ENCODE results near the gene RFC5.
"Not testable (repeated sequence)": the region's sequence is repeated elsewhere in the genome, so short reads cannot be mapped to it uniquely, and the experiment has no call there.

The RFC5 gene

GRCh38 chr12:118015306-118015705, 1.2 kb upstream of the RFC5 start:
- no peak for DNase-seq (ENCODE audit: low read depth, low spot score)

DNA sequence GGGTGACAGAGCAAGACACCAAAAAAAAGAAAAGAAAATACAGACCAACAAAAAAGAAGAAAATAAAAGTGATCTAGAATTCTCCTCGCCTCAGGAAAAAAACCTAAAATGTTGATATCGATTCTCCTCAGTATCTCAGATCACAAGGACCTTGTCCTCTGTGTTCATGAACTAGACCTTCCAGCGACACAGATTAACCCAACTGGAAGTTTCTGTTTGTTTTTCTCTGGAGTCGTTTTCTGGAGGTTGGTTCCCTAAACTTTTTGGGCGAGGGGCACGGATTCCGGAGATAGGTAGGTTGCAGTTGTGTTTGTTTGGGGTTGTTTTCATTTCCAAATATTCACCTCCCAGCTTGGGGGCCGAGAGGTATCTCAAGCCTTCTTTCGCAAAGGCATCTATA, 559 bp upstream of the RFC5 start:
- no peak for DNase-seq (ENCODE audit: low read depth, low spot score)

- no peak for DNase-seq (ENCODE audit: low read depth, low spot score)
Observed at GRCh38 chr12:118017926-118018325, 1.4 kb downstream of the RFC5 start.

DNA sequence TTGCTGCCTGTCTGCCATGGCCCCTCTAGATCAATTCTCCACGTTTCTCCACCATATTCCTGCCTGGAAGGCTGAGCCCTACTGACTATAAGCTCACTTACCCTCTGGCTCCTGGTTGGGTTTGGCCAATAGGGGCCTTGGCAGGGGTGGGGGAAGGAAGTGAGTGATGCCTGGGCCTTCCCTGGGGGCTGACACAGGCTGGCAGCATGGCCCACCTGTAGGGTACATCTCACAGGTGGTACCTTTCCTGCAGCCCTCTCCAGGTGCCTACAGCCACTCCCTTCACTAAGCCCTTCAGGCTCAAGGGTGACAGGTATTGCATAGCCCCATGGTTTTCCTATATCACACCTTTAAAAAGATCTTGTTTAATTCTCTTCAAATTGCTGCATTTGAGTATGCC, 3.5 kb downstream of the RFC5 start:
- DNase-seq (ENCODE audit: low read depth, low spot score): no peak

GRCh38 chr12:118022097-118022727, 5.7 kb downstream of the RFC5 start:
- not testable (repeated sequence) for DNase-seq (ENCODE audit: low read depth, low spot score)

DNA sequence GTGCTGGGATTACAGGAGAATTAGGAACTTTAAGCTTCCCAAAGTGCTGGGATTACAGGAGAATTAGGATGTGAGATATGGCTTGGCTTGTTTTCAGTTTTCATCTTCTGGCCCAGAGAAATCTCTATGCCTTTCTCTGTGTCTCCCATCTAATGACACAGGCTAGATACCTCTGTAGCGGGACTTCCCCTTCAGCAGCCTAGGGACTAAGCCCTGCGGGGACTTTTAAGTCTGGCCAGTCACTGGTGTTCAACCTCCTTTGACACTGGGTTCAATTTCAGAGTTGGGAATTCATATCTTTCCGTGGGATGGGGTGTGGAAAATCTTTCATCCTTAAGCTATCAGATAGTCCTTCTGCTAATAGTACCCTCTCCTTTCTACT, 6.2 kb downstream of the RFC5 start:
- no peak for DNase-seq (ENCODE audit: low read depth, low spot score)

GRCh38 chr12:118023301-118023860, 6.9 kb downstream of the RFC5 start:
- no peak for DNase-seq (ENCODE audit: low read depth, low spot score)

- DNase-seq (ENCODE audit: low read depth, low spot score): no peak
Observed at GRCh38 chr12:118025168-118025567, 8.7 kb downstream of the RFC5 start.

GRCh38 chr12:118029166-118029565, 12.7 kb downstream of the RFC5 start:
- no peak for DNase-seq (ENCODE audit: low read depth, low spot score)

GRCh38 chr12:118032188-118032587, 15.7 kb downstream of the RFC5 start:
- no peak for DNase-seq (ENCODE audit: low read depth, low spot score)

DNA sequence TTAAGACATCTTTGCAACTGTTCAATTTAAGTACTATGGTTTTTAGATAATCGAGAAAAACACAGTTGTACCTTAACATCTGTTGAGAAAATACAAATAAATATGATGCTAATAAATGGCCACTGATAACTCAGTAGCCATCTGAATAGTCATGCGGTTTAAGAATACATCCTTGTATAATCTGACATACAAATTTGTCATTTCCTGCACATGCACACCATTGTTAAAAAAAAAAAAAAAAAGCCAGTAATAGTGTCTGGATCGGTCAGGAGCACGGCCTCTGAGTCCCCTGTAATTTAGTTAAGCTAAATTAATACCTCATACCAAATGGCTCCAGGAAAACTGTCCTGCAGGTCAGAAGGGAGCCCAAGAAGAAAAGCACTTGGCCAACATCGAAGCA, 16.8 kb downstream of the RFC5 start:
- no peak for DNase-seq (ENCODE audit: low read depth, low spot score)

DNA sequence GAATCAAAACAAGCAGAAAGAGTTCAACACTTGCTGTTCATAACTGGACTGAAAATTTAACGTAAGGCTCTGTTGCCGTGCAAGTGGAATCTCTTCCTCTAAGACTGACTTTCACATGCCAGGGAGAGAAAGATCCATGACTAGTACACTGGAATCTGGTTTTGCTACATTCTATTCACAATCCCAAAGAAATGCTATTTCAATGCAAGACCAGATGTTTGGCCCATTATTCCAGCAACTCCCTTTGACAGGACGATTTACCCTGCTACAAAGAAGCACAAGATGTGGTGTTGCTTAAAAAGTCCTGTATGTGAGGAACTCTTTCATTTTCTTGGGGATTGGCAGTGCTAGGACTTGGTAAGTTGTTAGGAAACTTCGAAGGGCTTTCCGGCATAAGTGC, 17.4 kb downstream of the RFC5 start:
- DNase-seq (ENCODE audit: low read depth, low spot score): no peak

DNA sequence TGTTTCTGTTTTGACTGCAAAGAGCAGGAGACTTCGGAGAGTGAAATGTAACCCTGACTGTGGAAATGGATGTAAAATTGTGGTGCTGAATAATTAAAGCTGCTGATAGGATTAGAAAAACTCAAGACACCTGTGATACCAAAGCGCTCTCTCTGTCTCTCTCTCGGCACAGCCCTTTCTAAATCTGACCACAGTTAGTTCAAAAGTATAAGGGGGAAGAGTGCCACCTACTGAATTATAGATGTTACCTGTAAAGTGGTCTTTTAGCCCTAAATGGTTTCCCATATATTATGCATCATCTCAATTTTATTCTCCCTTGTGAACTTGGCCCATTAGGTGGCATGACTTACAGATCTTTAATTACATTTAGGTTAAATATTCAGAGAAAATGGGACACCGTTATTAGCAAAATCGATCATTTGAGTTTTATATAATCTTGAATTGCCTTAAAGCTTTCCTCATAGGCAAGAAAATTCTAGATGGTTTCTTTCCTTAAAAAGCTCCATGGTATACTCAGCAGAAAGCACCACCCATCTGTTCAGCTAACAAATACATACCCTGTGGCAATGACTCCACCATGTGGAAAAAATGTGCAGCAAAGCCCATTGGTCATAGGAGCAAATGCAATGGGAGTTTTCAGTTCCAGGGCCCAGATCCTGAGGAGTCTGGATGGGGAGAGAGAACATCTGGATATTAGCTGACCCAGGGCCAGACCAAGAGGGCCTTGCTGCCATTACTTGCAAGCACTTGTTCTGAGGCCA, 18.1 kb downstream of the RFC5 start:
- DNase-seq (ENCODE audit: low read depth, low spot score): peak; percentile 61

DNA sequence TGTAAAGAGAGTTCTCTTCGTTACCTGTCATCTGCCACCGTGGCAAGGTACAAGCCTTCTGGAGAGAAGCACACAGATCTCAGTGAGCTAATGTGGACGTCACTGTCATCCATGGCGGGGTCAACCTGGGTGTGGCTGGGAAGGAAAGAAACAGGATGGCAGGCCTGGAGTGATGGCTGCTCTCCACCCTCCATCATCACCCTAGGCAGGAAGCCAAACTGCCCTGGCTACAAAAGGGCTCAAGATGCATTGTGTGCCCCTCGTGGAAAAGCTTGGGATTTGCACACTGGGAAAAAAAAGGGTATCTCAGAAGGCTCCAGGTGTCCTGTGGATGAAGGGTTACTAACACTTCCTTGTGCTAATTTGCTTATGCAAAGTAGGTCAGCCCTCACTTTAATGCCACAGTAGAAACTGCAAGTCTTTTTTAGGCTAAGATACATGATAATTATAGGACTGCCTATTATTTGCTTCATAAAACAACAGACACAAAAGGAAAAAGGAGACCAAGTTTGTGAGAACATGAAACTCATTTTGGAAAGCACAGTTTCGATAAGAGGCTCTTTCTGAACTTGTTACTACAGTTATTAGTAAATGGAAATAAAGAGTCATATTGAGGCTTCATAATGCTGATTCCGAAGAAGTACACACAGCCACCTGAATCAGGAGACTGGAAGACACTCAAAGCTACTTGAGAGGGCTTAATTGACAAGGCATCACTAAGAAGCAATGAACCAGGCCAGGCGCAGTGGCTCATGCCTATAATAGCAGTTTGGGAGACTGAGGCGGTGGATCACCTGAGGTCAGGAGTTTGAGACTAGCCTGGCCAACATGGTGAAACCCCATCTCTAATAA, 18.9 kb downstream of the RFC5 start:
- DNase-seq (ENCODE audit: low read depth, low spot score): peak; percentile 51

DNA sequence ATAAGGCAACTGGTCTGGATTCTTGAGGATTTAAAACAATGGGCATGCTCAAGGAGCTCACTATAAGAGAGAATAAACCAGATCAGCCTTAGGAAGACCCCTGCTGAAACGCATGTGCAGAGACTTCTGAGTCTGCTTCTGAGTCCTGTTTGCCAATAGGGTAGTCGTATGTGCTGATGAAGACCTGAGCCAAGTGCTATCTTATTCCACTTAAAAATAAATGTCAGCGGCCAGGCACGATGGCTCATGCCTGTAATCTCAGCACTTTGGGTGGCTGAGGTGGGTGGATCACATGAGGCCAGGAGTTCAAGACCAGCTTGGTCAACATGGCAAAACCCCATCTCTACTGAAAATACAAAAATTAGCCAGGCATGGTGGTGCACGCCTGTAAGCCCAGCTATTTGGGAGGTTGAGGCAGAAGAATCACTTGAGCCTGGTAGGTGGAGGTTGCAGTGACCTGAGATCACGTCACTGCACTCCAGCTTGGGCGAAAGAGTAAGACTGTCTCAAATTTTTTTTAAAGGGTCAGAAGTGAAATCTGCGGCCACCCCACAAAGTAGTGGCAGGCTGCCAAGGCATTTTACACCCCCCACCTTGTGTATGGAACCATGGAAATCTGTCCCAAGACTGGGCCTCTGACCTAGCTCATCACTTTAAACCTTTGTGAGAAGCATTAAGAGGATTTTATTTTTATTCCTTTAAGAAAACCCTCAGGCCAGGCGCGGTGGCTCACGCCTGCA, 20.3 kb downstream of the RFC5 start:
- no peak for DNase-seq (ENCODE audit: low read depth, low spot score)

DNA sequence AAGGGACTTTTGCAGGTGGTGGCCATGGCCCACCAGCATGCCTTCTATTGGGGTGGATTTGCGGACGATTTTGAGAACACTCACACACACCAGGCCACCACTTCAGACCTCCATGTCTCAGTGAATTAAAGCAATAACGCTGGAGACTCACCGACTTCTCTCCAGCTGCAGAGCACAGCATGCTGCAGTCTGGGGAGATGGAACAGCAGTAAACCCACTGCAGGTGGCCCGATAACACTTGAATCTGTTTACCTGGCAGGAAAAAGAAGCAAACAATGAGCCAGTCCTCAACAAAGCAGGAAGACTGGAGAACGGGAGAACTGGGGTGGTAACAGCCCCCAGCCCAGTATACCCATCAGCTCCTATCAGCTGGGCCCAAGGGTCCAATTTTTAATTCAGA, 21.6 kb downstream of the RFC5 start:
- no peak for DNase-seq (ENCODE audit: low read depth, low spot score)

GRCh38 chr12:118042091-118042490, 25.6 kb downstream of the RFC5 start:
- no peak for DNase-seq (ENCODE audit: low read depth, low spot score)

GRCh38 chr12:118044075-118044474, 27.6 kb downstream of the RFC5 start:
- DNase-seq (ENCODE audit: low read depth, low spot score): no peak

- no peak for DNase-seq (ENCODE audit: low read depth, low spot score)
Observed at GRCh38 chr12:118044577-118044976, 28.1 kb downstream of the RFC5 start.

DNA sequence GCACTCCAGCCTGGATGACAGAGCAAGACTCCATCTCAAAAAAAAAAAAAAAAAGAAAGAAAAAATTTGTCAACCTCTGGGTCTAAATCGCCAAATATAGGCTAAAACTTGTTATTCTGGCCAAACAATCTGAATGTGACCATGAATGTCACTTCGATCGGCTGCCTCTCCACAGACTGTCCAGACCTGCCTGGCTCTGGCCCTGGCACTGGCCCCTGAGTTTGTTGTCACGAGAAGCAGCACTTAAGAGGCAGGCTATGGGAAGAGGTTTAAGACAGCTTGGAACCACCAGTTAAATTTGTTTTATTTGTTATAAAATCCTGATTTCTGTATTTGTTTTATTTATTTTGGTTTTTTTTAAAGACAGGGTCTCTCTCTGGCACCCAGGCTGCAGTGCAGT, 29.9 kb downstream of the RFC5 start:
- no peak for DNase-seq (ENCODE audit: low read depth, low spot score)
